Right lung (tissue), 5 donors: Measurements from ENCODE around the gene STK33. TPM values are rescaled to one million over a fixed set of nuclear protein-coding genes. Genes with fewer than 3 reads are reported as not detected.

ENCODE experiments used
- DNase-seq, 2 donors: peaks; one replicate each; pipeline ENCODE4 v3.0.0-alpha.2; 2013
- polyA plus RNA-seq, 5 donors: library from polyadenylated mRNA; unstranded; fragments of 120-200 nt; gene quantifications; one replicate each; pipeline versions ENCODE4 v1.2.1 to v1.2.3, GENCODE V29; 2013; ENCODE audit warnings: inconsistent platforms in 1 of 5, low replicate concordance in 1 of 5; ENCODE audit not compliant: insufficient read length in 5 of 5, insufficient read depth in 1 of 5

Gene STK33
- polyA plus RNA-seq, 5 donors: 21.6 to 29.2 (median 25.2) TPM

DNA sequence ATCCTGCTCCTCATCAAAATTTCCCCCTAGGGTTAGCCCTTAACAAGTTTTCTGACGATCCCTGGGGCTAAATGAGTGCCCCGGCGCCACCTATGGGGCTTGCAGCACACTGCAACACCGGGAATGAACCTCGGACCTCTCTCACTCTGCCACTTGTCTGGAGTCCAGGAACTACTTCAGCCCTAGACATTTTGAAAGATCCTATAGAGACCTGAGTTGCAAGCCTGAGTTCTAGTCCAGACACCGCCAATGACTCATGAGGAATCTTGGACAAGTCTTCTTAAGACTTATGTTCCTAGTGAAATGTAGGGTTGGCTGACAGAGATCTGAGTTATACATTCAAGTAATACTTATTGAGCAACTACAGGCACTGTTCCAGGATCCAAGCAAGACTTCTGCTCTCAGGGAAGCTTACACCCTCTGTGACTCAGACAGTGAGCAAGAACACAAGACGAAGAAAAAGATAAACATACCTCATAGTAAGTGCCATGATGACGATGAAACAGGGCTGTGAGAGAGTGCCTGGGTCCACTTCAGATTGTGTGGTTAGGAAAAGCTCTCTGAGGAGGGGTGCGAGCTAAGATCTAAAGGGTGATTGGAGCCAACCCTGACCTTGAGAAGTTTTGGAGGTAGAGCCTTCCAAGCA is 10.2 kb upstream of the STK33 start:
- DNase-seq: peak; percentile 41 to 64

DNA sequence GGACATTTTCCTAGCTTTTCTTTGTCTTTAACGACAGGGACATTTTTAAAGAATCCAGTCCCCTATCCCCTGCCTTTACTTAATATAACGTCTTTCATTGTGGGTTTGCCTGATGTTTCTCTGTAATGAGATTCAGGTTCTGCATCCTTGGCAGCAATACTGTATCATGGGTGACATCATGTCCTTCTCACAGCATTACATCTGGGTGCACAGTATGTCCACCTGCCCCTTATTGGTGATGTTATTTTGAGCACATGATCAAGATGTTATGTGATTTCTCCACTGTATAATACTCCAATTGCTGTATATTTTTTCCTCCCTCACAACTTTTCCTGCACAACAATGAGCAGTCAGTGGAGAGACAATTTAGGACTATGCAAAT is 9.7 kb upstream of the STK33 start:
- no peak for DNase-seq

DNA sequence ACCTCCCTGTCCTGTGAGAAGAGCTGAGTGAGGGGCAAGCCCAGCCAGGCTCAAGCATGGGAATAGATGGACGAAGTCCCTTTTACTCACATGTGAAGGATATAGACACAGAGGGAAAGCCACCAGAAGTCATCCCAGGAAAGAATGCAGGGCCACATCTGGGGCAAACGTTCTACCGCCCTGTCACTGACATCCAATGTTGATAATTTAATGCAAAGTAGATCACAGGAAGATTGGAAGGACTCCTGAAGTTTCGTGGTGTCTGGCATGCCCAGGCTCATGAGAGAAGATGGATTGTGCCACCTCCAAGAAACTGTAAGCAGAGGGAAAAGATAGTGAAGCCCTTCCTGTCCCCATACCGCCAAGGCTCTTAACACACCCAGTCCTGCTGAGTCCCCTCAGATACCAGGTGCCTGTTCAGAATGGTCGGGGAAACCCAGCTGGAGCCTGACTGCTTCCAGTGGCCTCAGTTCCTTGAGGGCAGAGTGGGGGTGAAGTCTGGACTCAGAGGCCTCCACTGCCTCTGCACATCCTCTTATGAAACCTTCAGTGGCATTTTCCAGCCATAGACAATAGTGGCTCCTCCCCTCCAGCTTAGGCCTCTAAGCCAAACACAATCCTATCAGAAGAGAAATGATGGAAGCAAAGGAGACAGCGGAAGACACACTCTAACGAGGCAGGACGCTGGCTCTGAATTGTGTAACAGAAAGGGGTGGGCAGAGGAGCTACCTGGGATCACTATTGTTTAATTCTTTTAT is 7.5 kb upstream of the STK33 start:
- no peak for DNase-seq

DNA sequence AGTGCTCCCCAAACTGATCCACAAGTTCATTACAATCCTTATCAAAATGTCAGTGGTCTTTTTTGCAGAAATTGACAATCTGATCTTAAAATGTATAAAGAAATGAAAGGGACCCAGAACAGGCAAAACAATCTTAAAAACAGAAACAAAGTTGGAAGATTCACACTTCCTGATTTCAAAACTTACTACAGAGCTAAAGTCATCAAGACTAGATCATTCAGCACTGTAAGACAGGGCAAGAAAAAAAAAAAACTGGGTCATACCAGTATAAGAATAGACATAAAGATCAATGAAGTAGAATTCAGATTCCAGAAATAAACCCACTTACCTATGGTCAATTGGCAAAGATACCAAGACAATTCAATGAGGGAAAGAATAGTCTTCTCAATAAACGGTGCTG is 4.5 kb upstream of the STK33 start:
- no peak for DNase-seq

DNA sequence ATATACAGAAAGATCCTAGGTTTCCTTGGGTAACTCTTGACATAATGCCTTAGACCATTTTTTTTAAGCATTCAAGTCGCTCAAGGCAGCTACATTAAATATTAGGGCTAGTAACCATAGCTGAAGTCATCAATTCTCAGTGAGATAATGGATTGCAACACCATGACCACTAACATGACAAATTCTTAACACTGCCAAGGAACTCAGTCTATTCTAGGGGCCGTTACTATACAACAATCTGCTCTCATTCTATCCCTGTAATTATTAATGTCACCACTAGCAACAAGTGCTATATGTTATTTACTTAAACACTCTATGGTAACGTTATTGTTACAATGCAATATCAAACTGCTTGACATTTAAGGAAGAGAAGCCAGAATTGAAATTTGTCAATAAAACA is 3.2 kb upstream of the STK33 start:
- DNase-seq: peak in 1 of 2 donors; percentile 22

DNA sequence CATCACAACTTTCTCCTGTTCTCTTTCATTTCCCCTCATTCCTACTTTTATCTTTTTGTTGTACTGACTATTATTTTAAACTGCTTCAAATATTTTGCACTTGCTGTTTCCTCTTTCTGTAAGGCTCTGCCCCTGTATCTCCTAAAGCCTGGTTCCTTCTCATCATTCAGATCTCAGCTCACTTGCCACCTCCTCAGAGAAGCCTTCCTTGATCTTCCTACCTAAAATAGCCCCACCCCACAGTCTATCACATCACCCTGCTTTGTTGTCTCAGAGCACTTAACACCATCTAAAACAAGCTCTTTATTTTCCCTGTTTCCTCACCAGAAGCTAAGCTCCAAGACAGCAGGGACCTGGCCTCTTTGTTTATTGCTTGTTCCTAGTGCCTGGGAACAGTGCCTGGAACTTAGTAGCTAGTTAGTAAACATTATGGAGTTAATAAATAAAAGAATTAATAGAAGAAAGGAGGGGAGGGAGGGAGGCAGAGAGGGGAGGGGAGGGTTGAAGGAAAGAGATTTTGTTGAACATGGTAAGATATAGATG is 2.5 kb upstream of the STK33 start:
- DNase-seq: no peak

DNA sequence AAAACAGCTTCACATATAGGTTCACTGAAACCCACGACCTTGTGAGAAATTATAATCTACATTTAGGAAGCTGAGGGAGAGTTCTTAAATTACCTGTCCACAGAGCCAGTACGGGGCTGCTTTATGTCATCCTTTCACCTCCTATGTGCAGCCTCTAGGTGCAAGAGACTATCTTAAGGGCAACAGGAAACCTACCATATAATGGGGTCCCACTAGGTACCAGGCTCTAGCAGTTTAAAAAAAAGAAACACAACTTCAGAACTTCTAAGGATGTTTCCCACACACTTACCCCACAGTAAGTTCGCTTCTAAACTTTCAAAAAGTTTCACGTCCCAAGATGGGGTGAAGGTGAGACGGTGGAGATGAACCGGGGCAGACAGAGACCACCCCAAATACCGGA is 573 bp downstream of the STK33 start:
- DNase-seq: no peak

DNA sequence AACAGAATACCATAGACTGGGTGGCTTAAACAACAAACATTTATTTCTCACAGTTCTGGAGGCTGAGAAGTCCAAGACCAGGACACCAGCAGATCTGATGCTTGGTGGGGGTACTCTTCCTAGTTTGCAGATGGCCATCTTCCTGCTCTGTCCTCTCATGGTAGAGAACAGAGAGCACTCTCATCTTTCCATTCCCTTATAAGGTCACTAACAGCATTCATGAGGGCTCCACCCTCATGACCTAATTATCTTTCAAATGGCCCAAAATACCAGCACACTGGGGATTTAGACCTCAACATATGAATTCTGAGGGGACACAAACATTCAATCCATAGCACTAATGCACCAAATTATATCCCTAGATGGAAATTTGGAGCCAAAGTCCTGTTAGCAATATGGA is 6.1 kb downstream of the STK33 start:
- no peak for DNase-seq

DNA sequence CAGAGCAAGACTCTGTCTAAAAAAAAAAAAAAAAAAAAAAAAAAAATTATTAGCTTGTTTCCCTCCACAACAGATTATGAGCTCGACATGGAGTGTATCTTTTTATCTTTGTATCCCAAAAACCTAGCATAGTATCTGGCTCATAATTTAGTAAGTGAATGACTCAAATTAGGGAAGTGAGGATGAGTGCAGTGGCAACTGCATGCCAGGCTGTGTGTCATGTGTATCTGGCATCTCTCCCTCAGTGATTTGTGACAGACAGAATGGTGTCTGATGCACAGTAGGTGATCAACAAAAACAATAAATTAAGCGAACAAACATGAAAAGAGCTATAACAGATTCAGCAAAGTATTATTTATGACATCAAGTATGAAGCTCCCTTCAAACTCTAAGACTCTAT is 7.2 kb downstream of the STK33 start:
- no peak for DNase-seq

DNA sequence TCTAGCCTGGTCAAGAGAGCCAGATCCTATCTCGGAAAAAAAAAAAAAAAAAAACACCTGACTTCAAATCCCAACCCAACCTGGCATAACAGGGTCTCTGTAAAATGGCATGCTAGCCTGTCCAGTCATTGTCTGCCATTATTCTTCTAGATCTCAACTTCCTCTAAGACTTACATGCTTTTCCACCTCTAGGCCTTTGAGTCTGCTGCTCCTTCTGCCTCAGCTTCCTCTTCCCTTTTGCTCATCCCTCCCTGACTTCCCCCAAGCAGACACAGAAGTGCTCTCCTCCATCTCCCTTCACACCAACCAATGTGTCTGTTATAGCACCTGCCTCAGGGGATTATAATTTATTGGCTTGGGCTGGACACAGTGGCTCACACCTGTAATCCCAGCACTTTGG is 7.8 kb downstream of the STK33 start:
- no peak for DNase-seq

DNA sequence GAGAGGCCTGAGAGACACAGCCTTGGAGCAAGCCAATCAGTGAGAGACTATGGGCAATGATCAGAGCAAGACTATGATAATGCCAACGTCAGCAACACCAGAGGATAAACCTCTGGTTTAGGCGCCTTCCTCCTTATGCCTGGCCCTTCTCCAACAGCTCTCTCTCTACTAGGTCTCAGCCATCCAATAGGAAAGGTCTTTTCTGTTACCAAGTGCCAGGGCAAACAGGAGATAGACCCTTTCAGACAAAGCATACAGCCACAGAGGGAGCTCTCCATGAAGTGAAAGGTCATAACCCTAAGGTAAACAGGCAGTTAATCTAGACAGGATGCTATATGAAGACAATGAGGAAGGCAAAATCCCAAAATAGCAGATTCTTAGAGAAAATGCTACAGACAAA is 9.5 kb downstream of the STK33 start:
- DNase-seq: no peak

DNA sequence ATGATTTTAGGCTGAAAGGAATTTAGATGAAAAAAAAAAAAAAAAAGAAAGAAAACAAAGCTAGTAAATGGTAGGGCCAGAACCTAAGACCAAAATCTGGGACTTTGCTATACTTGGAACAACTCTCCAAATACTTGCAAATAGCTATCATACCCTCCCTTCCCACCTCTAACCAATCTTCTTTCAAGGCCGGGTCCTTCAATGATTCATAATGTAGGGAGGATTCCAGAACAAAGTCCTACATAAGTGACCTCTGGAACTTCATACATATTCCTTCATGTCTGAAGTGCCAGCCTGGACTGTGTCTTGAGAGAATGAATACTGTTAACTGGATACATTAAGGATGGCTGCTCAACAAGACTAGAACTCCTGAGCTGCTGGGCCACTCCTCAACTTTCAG is 9.9 kb downstream of the STK33 start:
- no peak for DNase-seq

DNA sequence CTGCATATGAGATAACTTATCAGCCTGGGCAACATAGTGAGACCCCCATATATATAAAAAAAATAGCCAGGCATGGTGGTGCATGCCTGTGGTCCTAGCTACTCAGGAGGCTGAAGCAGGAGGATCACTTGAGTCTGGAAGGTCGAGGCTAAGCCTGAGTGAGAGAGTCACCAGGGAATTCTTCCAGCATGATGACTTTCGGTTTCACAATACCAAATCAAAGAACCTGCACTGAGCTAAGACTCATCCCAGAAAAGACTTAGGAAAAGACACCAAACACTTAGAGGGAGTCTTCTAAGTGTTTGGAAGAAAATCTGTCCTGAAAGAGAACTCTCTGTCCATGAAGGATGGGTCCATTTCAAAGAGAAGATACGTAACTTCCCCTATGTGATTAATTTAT is 12.7 kb downstream of the STK33 start:
- DNase-seq: no peak

DNA sequence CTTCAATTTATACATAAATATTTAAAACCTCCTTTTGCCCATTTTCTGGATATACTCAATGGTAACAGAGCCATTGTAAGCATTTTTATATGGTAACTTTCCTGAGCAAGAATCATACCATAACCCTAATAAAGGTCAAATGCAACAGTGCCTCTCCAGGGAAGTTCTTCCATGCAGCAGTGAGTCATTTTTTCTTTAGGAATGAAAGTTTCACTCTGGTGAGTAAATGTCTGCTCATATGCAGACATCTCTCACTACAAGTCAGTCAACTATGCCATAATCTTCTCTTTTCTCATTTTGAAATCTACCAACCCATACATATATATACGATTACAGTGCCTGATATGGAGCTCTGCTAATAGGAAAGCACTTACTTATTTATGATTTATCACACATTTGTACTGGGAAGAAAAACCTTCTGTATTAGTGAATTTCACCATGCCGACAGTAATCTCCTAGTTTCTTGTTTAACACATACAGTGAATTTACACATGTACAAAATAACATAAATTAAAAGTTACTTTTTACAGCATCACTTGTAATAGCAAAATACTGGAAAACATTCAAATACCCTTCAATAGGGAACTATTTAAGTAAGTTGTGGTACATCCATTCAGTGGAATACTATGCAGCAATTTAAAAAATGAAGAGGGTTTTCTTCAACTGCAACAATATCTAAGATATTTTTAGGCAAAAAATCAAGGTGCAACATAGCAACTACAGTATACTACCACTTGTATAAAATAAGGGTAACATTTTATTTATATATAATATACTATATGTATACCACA is 16.0 kb downstream of the STK33 start:
- no peak for DNase-seq

DNA sequence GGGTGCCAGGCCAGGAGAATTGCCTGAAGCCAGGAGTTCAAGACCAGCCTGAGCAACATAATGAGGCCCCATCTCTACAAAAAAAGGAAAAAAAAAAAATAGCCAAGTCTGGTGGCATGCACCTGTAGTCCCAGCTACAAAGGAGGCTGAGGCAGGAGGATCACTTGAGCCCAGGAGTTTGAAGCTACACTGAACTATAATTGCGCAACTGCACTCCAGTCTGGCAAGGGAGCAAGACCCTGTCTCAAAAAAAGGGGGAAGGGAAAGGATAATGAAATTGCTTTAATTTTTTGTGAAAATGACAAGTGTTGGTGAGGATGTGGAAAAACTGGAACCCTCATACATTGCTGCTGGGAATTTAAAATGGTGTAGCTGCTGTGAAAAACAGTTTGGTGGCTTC is 19.2 kb downstream of the STK33 start:
- DNase-seq: no peak

DNA sequence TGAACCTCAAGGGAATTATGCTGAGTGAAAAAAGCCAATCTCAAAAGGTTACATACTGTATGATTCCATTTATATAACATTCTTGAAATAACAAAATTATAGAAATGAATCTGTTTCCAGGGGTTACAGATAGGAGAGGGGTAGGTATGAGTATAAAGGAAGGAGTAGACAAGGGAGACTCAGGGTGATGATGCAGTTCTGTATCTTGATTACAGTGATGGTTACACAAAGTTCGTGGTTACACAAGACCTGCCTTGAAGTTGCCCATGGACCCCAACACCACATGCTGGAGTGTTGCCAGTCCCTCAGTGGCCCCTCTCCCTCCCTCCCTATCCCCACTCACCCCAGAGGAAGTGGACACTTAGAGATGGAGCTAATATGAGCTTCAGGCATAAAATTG is 20.3 kb downstream of the STK33 start:
- no peak for DNase-seq

DNA sequence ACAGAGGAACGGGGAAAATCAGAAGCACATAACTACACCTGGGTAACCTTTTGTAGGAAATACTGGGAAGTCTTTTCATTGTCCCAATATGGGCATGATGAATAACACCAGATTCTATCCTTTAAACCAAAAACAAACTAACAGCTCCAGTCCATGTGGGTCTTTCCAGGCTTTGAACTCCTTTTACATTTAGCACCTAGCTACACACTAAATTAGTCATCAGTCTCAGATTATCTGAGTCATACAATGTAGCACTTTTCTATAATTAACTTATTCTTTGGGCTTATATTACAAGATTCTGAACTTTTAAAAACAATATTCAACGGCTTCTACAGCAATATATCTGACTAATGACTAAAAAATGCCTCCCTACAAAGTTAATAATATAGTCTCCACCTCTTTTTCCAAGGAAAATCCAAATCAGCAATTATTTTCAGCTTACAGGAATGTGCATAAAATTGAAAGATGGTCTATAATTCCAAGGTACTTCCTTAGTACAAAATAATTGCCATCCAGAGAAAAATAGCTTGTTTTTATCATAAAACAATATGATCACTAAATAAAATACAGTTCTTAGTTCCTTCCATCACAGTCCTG is 26.3 kb downstream of the STK33 start:
- DNase-seq: no peak

DNA sequence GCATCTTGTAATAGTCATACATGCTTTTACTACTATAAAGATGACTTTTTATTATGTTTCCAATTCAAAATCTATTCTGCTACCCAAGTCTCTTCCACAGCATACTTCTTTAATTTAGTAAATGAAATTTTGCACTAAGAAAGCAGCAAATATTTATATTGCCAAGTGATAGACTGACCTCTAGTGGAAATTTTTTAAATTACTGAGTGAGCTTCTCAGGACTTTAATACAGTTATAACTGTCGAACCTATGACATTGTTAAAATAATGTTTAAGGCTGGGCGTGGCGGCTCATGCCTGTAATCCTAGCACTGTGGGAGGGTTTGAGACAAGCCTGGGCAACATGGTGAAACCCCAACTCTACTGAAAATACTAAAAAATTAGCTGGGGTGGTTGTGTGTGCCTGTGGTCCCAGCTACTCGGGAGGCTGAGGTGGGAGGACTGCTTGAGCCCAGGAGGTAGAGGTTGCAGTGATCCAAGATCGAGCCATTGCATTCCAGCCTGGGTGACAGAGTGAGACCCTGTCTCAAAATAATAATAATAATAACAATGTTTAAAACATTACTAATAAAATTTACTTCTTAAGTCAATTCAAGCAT is 27.3 kb downstream of the STK33 start:
- DNase-seq: peak; percentile 32 to 40

DNA sequence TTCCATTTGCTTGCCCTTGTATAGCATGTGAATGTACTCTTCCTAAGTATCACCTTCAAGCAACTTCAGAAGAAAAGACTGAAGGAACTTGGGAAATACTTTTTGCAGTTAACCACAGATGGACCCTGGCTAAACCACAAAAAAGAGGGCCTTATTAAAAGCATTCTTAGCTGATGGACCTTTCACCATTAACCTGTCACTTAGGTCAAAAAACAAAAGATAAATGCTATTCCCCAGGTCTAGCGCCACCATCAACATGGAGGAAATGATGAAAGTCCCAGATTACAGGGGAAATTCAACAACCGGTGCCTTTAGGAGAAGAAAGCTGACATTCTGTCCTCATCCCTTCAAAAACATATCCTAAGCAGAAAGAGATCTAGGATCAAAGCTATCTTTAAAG is 29.5 kb downstream of the STK33 start:
- no peak for DNase-seq

DNA sequence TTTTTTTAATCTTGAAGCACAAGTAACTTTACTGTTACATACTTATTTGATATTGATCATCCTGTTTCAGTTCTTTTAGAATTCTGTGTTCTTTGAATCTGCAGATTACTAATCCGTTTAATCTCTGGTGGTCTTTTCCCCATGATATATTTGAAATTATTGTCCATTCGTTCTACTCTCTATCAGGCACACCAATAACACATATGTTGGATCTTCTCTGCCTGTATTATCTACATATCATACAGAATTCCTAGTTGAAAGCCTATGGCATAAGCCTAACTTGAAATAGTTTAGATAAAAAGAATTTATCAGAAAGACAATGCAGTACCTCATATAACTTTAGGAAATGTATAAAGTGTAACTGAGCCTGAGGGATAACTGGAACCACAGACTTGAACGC is 32.6 kb downstream of the STK33 start:
- no peak for DNase-seq

DNA sequence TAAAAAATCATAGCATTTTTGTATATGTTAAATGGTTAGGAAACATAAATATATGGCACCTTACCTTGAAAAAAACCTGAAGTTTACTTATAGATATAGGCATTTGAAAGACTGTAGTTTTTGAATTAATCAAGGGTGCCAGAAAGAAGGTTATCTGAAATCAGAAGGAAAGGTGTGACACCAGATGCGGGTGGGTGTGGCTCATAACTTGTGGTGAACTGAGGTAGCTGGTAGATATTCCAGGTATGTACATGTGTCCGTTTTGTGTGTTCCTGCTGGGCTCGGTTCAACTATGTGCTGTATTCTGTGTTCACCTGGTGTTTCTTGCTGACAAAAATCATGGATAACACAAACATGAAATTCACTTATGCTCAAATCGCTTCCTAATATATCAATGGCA is 35.6 kb downstream of the STK33 start:
- DNase-seq: no peak
